Bronchial epithelial cell (primary cell): ENCODE data around the gene ZAP70. TPM values are rescaled to one million over a fixed set of nuclear protein-coding genes. Genes with fewer than 3 reads are reported as not detected.
"Not testable (repeated sequence)": the region's sequence is repeated elsewhere in the genome, so short reads cannot be mapped to it uniquely, and the experiment has no call there.

Experiments
- DNase-seq: peaks from one replicate; pipeline ENCODE4 v3.0.0-alpha.2; 2010; ENCODE audit warnings: low read depth
- FAIRE-seq: peaks from 2 replicates; lab custom pipeline; 2011; peaks lifted over from hg19 to GRCh38; lab: Jason Lieb, UNC
- H3K27me3 ChIP-seq: 2 replicates; pipeline ENCODE4 v1.5.1; 2011; ENCODE audit warnings: low read length; ENCODE audit not compliant: control insufficient read depth, insufficient read depth
- H3K36me3 ChIP-seq: 2 replicates; pipeline ENCODE4 v1.5.1; 2011; ENCODE audit warnings: low read length; ENCODE audit not compliant: control insufficient read depth, insufficient read depth
- H3K4me3 ChIP-seq: 2 replicates; pipeline ENCODE4 v1.5.1; 2011; ENCODE audit warnings: mild to moderate bottlenecking, low read depth, low read length, control low read depth
- CTCF ChIP-seq: IDR thresholded peaks from 2 replicates; pipeline ENCODE4 v1.5.1; 2011; ENCODE audit warnings: mild to moderate bottlenecking, moderate library complexity, low read length, control low read depth, inconsistent platforms; ENCODE audit not compliant: insufficient read depth, severe bottlenecking
- total RNA-seq: library from RNA; depleted of rRNA; stranded (reverse); fragments of >200 nt; gene quantifications from 2 replicates; pipeline ENCODE4 v1.2.1, GENCODE V29; 2014

Gene ZAP70
- total RNA-seq, 1 donor from 2014 or later = not detected

GRCh38 chr2:97676620-97677019 is 36.8 kb upstream of the ZAP70 start:
- DNase-seq (no peak), FAIRE-seq (no peak)
- Histone ChIP-seq H3K4me3 (no peak overlapping the region), H3K27me3 (no peaks in the 10 kb centered on the region), H3K36me3 (no peaks in the 10 kb centered on the region)
- TF ChIP-seq CTCF = no peak

GRCh38 chr2:97677480-97677879 is 35.9 kb upstream of the ZAP70 start:
- TF ChIP-seq CTCF = no peak
- no peak for DNase-seq
- H3K36me3 ChIP-seq = no peaks in the 10 kb centered on the region

GRCh38 chr2:97678298-97678697 is 35.1 kb upstream of the ZAP70 start:
- no peaks in the 10 kb centered on the region for H3K27me3 ChIP-seq
- no peak for FAIRE-seq
- TF ChIP-seq CTCF = no peak
- no peak overlapping the region for H3K4me3 ChIP-seq
- no peaks in the 10 kb centered on the region for H3K36me3 ChIP-seq
- no peak for DNase-seq

More at GRCh38 chr2:97677480-97677879, 35.9 kb upstream of the ZAP70 start:
- no peaks in the 10 kb centered on the region for H3K27me3 ChIP-seq
- FAIRE-seq = no peak
- H3K4me3 ChIP-seq = no peak overlapping the region

- not testable (repeated sequence) for H3K36me3 ChIP-seq, H3K4me3 ChIP-seq, DNase-seq, H3K27me3 ChIP-seq
- peak; percentile 86 for FAIRE-seq
Observed at GRCh38 chr2:97687235-97687634, 26.1 kb upstream of the ZAP70 start.

GRCh38 chr2:97688062-97688827 is 25.1 kb upstream of the ZAP70 start:
- no peak for TF ChIP-seq CTCF
- H3K4me3 ChIP-seq = no peak overlapping the region
- H3K36me3 ChIP-seq = no peaks in the 10 kb centered on the region
- peak; percentile 72 for FAIRE-seq
- DNase-seq = peak; percentile 28
- no peaks in the 10 kb centered on the region for H3K27me3 ChIP-seq

- no peak overlapping the region for H3K4me3 ChIP-seq
- H3K27me3 ChIP-seq = no peaks in the 10 kb centered on the region
- no peaks in the 10 kb centered on the region for H3K36me3 ChIP-seq
- DNase-seq = no peak
- FAIRE-seq = no peak
- no peak for TF ChIP-seq CTCF
Observed at GRCh38 chr2:97691166-97691565, 22.2 kb upstream of the ZAP70 start.
